ENCODE results near the gene CDKN2C.

GRCh38 chr1:50973875-50974617 is 4.0 kb downstream of the CDKN2C start:
- TF ChIP-seq POLR2A (IDR thresholded peaks at IDR 0.05; ENCODE audit: low read depth, low read length) (no peak), TAF1 (IDR thresholded peaks at IDR 0.05; ENCODE audit: low read depth, low read length) (no peak), SPI1 (IDR thresholded peaks at IDR 0.05; ENCODE audit: low read depth, low read length) (no peak), POLR2AphosphoS5 (IDR thresholded peaks at IDR 0.05; ENCODE audit: low read depth, low read length) (no peak), PAX5 (IDR thresholded peaks at IDR 0.05; ENCODE audit: insufficient read depth, low read length, severe bottlenecking) (no peak)

All from GM12891 (cell line).